Activated naive CD8-positive, alpha-beta T cell treated with anti-CD3 and anti-CD28 coated beads for 36 hours (primary cell): ENCODE results near the gene MKRN3. TPM values are rescaled to one million over a fixed set of nuclear protein-coding genes. Genes with fewer than 3 reads are reported as not detected.
A peak's percentile ranks its signal among the peaks of the same experiment; 100 is the strongest.

ENCODE experiments used
- DNase-seq: peaks from one replicate; pipeline ENCODE4 v3.0.0; 2021
- H3K27ac Mint-ChIP-seq: one replicate; pipeline ENCODE4 v1.8.0; 2022; ENCODE audit warnings: mild to moderate bottlenecking, moderate library complexity, mixed read lengths
- H3K27me3 Mint-ChIP-seq: one replicate; pipeline ENCODE4 v1.8.0; 2022; ENCODE audit warnings: mild to moderate bottlenecking, mixed read lengths
- H3K36me3 Mint-ChIP-seq: one replicate; pipeline ENCODE4 v1.8.0; 2021; ENCODE audit warnings: mild to moderate bottlenecking, mixed read lengths
- H3K4me1 Mint-ChIP-seq: one replicate; pipeline ENCODE4 v1.8.0; 2021; ENCODE audit warnings: mixed read lengths
- H3K4me3 Mint-ChIP-seq: one replicate; pipeline ENCODE4 v1.8.0; 2022; ENCODE audit warnings: mild to moderate bottlenecking, moderate library complexity, mixed read lengths
- H3K9me3 Mint-ChIP-seq: one replicate; pipeline ENCODE4 v1.8.0; 2022; ENCODE audit warnings: mixed read lengths
- total RNA-seq, 2 experiments: library from RNA; stranded (reverse); gene quantifications; one replicate each; pipeline ENCODE4 v1.2.3, GENCODE V29; 2021

Gene MKRN3
- total RNA-seq: 1 to 10 TPM; 1.0 to 1.4 TPM

DNA sequence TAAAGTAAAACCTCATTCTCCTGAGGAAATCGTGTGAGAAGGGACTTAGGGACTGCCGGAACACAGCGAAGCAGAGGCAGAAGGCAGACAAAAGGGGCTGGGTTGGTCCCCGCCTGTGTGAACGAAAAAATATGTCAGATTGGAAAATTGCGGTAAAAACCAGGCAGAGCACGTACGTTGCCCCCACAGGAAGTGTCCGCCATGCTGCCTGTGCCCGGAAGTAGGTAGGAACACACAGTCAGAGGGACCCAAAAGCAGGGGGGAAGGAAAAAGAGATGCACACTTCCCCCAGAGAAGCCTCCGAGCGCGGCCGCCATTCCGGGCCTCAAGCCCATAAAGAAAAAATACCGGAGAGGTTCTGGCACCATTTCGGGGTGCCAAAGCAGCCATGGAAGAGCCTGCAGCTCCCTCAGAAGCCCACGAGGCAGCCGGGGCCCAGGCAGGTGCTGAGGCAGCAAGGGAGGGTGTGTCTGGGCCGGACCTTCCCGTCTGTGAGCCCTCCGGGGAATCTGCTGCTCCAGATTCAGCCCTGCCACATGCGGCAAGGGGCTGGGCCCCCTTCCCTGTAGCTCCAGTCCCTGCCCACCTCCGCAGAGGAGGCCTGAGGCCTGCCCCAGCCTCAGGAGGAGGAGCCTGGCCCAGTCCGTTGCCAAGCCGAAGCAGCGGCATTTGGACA, at the start of gene MKRN3:
Gene MKRN3 (plus strand): TSS at position 280 of the 676 bp plus-strand sequence. CDS start 109 bp downstream, at position 389.
- Mint-ChIP-seq H3K9me3 (peaks cover 2% of the 10 kb centered on the region), H3K4me1 (no peaks in the 10 kb centered on the region), H3K27ac (peak within 1 kb of the TSS; percentile 79), H3K36me3 (no peaks in the 10 kb centered on the region), H3K27me3 (peaks cover 3% of the 10 kb centered on the region), H3K4me3 (peak within 1 kb of the TSS; percentile 75)
- peak; percentile 21 for DNase-seq

DNA sequence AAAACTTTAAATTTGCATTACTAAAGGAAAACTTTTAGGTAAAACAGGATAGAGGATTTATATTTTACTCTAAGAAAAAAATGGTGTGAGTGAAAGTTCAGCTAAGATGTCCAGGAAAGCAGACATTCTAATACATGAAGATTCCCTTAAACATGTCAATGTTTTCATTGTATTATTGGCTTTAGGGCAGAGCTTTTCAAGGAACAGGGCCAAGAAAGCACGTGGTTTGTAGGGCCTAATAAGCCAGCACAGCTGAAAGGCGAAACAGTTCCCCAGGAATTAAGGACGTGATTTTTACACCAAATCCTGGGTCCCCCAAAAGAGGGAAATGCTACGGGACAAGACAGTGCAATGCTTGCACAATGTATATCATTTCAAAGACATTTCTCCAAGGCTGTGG, 48.6 kb upstream of the MKRN3 start:
- Mint-ChIP-seq H3K4me1 (no peaks in the 10 kb centered on the region), H3K27me3 (no peaks in the 10 kb centered on the region), H3K9me3 (no peaks in the 10 kb centered on the region), H3K36me3 (no peaks in the 10 kb centered on the region), H3K4me3 (no peak overlapping the region), H3K27ac (no peak overlapping the region)
- DNase-seq: no peak

DNA sequence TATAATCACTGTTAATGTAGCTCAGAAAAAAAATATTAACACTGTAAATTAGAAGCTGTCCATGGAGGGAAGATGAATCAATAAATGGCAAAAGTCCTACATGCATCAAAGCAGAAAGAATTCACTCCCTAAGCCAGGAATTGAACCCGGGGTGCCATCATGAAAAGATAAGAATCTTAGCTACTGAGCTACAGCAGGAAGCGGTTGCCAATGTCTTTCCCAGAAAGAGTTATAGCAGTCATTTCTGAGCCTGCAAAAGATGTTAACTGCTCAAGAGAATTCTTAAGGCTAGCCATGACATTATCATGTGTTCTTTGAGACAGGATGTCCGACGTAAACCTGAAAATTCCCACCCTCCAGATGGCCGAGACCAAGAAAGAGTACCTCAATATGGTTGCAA, 47.4 kb upstream of the MKRN3 start:
- Mint-ChIP-seq H3K4me1 (no peaks in the 10 kb centered on the region), H3K27me3 (no peaks in the 10 kb centered on the region), H3K9me3 (no peaks in the 10 kb centered on the region), H3K36me3 (no peaks in the 10 kb centered on the region), H3K4me3 (no peak overlapping the region), H3K27ac (no peak overlapping the region)
- DNase-seq: no peak

DNA sequence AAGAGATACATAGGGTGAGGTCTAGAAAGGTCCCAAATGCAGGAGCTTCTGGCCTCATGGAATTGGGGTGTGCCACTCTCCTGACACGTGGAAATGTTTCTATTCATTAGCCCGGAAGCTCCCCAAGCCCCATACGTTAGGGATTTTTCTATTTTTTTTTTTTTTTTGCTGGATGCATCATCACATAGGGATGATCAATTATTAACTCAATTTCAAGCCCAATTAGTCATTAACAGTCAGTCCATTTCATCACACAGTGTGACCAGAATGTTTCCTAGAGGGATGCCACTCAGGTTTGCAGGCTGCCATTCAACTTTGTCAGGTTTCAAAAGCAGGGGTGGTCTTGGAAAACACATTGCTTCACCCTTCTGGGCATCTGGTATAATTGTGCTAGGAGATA, 40.7 kb upstream of the MKRN3 start:
- Mint-ChIP-seq H3K9me3 (no peaks in the 10 kb centered on the region), H3K27me3 (no peaks in the 10 kb centered on the region)

DNA sequence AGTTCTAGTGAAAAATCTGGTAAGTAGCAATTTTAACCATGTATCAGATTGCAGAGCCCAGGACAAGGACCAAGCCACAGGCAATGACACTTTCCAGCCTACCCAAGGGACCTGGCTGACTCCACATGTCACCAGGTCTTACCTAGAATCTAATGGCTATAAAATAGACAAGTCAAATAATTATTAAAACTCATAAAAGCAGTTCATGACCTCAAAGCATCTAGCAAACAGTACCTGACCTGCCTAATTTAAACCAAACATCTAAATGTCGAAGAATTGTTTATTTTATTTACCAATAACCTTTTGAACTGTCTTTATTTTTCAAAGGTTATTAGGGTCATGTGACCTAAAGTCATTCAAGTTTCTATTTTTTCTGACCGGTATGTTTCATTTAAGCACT, 35.6 kb upstream of the MKRN3 start:
- Mint-ChIP-seq H3K27ac (no peak overlapping the region), H3K27me3 (no peaks in the 10 kb centered on the region), H3K36me3 (no peaks in the 10 kb centered on the region), H3K4me3 (no peak overlapping the region), H3K9me3 (no peaks in the 10 kb centered on the region), H3K4me1 (no peaks in the 10 kb centered on the region)
- no peak for DNase-seq

More for the DNA sequence above, 40.7 kb upstream of the MKRN3 start:
- Mint-ChIP-seq H3K4me1 (no peaks in the 10 kb centered on the region), H3K36me3 (no peaks in the 10 kb centered on the region), H3K4me3 (no peak overlapping the region), H3K27ac (no peak overlapping the region)
- DNase-seq: no peak

DNA sequence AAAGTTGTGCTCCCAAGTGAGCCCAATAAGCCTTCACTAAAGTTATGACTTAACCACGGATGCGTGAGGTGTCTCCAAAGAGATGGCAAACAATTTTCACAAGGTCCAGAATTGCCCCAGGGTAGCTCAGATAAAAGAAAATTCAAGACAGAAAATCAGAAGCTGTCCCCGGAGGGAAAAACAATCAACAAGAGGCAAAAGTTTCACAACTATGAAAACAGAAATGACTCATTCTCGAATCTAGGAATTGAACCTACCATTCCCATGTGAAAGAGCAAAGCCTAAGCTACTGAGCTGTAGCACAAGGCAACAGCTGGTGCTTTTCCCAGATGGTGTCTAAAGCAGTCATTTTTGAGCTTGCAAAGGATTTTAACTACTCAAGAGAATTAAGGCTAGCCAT, 33.5 kb upstream of the MKRN3 start:
- no peak overlapping the region for H3K27ac Mint-ChIP-seq
- H3K36me3 Mint-ChIP-seq: no peaks in the 10 kb centered on the region
- H3K9me3 Mint-ChIP-seq: no peaks in the 10 kb centered on the region
- H3K27me3 Mint-ChIP-seq: peaks cover 4% of the 10 kb centered on the region
- no peak for DNase-seq
- H3K4me3 Mint-ChIP-seq: no peak overlapping the region
- H3K4me1 Mint-ChIP-seq: no peaks in the 10 kb centered on the region

DNA sequence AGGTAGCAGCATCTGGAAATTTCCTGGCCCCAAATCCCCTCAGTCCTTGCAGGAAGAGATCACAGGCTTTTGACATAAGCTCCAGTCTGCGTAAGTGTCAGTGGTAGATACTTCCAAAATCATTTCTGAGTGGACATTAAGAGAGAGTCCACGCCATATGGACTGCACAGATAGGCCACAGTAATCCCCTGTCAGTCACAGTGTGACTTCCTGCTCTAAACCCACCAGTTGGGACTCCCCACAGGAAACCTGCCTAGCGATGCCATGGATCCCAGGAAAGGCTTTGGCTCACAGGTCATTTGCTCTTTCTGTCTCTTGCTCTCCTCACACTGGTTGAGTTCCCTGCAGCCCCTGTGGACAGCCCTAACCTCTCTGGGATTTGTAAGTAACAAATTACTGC, 28.8 kb upstream of the MKRN3 start:
- Mint-ChIP-seq H3K4me3 (no peak overlapping the region), H3K27me3 (peaks cover 4% of the 10 kb centered on the region)
- DNase-seq: no peak

DNA sequence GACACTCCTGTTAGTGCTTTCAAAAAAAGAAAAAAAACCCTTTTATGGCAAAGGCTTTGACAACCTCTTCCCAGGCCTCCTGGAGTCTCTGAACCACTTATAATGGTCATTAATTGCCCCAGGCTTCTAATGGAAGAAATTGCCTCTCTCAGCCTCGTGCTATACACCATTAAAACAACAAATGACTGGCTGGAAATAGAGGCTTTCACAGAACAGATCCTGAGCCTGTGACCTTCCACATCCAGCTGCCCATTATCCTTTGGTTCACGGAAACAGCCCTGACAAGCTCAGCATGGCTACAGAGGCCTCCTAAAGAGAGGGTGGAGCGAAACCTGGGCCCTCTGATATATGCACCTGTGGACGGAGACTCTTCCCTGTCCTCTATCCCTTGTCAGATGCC, 26.8 kb upstream of the MKRN3 start:
- no peaks in the 10 kb centered on the region for H3K4me1 Mint-ChIP-seq
- H3K27ac Mint-ChIP-seq: no peak overlapping the region
- no peak overlapping the region for H3K4me3 Mint-ChIP-seq
- H3K9me3 Mint-ChIP-seq: no peaks in the 10 kb centered on the region
- DNase-seq: no peak
- peaks cover 4% of the 10 kb centered on the region for H3K27me3 Mint-ChIP-seq
- no peaks in the 10 kb centered on the region for H3K36me3 Mint-ChIP-seq

More for the DNA sequence above, 28.8 kb upstream of the MKRN3 start:
- Mint-ChIP-seq H3K4me1 (no peaks in the 10 kb centered on the region), H3K27ac (no peak overlapping the region), H3K36me3 (no peaks in the 10 kb centered on the region), H3K9me3 (no peaks in the 10 kb centered on the region)

DNA sequence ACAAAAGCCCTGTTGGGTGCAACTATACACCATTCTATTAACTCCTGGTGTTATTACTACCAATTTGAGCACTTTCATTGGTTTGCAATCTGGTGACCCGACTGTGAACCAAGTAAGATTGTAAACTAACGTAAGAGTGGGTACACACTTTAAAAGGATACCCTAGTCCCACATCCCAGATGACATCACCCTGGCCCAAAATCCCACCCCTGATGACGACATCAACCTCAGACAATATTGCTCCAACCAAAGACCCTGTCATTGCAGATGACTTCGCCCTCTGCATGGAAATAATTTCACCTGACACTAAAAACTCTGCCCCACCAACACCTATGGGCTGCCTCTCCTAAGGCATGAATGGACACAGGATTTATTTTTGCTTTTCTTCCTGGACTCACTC, 25.6 kb upstream of the MKRN3 start:
- Mint-ChIP-seq H3K27ac (no peak overlapping the region), H3K9me3 (no peaks in the 10 kb centered on the region), H3K4me1 (no peaks in the 10 kb centered on the region), H3K36me3 (no peaks in the 10 kb centered on the region), H3K27me3 (peaks cover 4% of the 10 kb centered on the region), H3K4me3 (no peak overlapping the region)
- no peak for DNase-seq

DNA sequence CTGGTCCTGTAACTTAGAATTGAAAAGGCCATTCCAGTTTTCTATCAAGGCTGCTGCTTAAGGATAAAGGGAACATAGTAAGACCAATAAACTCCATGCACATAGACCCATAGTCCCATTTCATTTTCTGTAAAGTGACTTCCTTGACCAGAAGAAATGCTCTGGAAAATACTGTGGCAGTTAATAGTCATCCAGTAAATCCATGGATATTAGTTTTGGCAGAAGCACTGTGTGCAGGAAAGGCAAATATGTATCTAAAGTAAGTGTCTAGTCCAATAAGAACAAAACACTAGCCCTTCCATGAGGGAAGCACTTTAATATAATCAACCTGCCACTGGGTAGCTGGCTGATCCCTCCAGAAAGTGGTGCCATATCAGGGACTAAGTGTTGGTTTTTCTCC, 19.3 kb upstream of the MKRN3 start:
- Mint-ChIP-seq H3K27me3 (no peaks in the 10 kb centered on the region), H3K36me3 (no peaks in the 10 kb centered on the region), H3K27ac (no peak overlapping the region), H3K4me3 (no peak overlapping the region), H3K4me1 (no peaks in the 10 kb centered on the region), H3K9me3 (no peaks in the 10 kb centered on the region)
- no peak for DNase-seq

DNA sequence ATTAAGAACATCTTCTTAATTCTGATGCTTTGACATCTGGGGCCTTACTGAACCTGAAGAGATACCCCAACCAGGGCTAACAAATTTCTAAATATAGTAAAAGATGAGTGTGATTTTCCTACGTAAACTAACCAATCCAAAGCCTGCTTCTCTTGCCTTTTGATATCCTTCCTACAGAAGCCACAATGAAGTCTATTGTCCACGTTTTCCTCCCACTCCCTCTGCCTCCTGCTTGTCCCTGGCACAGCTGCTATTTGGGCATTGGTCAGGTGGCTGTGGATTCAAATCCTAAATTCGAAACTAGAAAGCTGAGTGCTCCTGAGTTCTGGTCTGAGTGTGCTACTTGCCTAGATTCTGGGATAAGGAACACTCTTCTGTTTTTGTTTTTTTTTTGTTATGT, 17.4 kb upstream of the MKRN3 start:
- no peak for DNase-seq
- H3K9me3 Mint-ChIP-seq: no peaks in the 10 kb centered on the region
- H3K4me3 Mint-ChIP-seq: no peak overlapping the region
- no peak overlapping the region for H3K27ac Mint-ChIP-seq
- no peaks in the 10 kb centered on the region for H3K27me3 Mint-ChIP-seq
- no peaks in the 10 kb centered on the region for H3K4me1 Mint-ChIP-seq
- no peaks in the 10 kb centered on the region for H3K36me3 Mint-ChIP-seq

DNA sequence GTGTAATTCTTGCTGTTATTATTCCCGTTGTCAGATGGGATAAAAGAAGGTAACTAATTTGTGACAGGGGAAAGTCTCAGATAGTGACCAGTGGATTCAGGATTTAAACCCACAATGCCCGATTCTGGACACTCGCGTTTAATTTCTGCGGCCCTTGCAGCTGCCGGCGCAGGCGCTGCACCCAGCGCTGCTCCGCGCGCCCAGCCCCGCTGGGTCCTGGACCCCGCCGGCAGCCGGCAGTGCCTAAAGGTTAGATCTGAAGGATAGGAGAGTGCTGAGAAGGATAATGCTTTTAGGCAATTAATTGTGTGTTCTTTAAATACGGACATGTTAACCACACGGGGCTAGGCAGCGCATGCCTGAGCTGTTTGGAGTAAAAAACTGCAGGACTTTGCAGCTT, 3.6 kb upstream of the MKRN3 start:
- H3K27me3 Mint-ChIP-seq: peaks cover 3% of the 10 kb centered on the region
- H3K27ac Mint-ChIP-seq: no peak overlapping the region
- H3K9me3 Mint-ChIP-seq: peaks cover 2% of the 10 kb centered on the region
- H3K36me3 Mint-ChIP-seq: no peaks in the 10 kb centered on the region
- H3K4me1 Mint-ChIP-seq: no peaks in the 10 kb centered on the region
- DNase-seq: no peak
- no peak overlapping the region for H3K4me3 Mint-ChIP-seq

DNA sequence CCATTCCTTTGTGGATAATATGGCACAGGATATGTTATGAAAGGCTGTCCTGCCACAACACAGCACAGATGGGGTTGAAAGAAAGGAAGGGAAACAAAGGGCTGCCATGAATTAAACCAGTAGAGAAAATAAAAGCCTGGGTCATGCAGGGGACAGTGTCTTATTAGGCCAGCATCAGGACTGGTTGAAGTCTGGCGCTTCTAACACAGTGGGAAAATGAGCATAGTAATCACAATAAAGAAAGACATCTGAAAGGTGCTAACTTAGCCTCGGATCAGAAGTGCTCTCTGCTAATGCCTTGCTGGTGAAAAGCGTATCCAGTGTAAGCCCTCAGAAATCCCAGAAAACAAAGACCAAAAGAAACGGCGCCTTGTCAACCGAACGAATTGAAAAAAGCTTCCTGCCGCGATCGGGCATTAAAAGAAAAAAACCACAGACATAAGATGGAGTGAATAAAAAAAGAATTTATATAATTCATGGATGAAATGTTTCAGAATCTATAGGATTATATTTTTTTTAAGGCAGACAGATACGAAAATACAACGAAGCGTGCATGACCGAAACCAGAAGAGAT, 566 bp upstream of the MKRN3 start:
- Mint-ChIP-seq H3K27me3 (peaks cover 3% of the 10 kb centered on the region), H3K9me3 (peaks cover 2% of the 10 kb centered on the region), H3K36me3 (no peaks in the 10 kb centered on the region), H3K4me1 (no peaks in the 10 kb centered on the region), H3K4me3 (peak overlapping the region; percentile 35), H3K27ac (no peak overlapping the region)
- DNase-seq: no peak

DNA sequence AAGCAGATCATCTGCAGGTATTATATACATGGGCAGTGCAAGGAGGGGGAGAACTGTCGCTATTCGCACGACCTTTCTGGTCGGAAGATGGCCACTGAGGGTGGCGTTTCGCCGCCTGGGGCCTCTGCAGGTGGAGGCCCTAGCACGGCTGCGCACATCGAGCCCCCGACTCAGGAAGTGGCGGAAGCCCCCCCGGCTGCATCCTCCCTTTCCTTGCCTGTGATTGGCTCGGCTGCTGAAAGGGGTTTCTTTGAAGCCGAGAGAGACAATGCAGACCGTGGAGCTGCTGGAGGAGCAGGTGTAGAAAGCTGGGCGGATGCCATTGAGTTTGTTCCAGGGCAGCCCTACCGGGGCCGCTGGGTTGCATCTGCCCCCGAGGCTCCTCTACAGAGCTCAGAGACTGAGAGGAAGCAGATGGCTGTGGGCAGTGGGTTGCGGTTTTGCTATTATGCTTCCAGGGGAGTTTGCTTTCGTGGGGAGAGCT, 639 bp downstream of the MKRN3 start:
- peak overlapping the region; percentile 79 for H3K27ac Mint-ChIP-seq

DNA sequence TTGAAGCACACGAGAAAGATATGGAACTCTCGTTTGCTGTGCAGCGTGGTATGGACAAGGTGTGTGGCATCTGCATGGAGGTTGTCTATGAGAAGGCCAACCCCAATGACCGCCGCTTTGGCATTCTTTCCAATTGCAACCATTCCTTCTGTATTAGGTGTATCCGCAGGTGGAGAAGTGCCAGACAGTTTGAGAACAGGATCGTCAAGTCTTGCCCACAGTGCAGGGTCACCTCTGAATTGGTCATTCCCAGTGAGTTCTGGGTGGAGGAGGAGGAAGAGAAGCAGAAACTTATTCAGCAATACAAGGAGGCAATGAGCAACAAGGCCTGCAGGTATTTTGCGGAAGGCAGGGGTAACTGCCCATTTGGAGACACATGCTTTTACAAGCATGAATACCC, 1.2 kb downstream of the MKRN3 start:
- peak overlapping the region; percentile 75 for H3K4me3 Mint-ChIP-seq
- no peak for DNase-seq
- H3K4me1 Mint-ChIP-seq: no peaks in the 10 kb centered on the region
- H3K9me3 Mint-ChIP-seq: peaks cover 2% of the 10 kb centered on the region
- no peaks in the 10 kb centered on the region for H3K27me3 Mint-ChIP-seq
- no peak overlapping the region for H3K27ac Mint-ChIP-seq
- no peaks in the 10 kb centered on the region for H3K36me3 Mint-ChIP-seq

More for the DNA sequence above, 639 bp downstream of the MKRN3 start:
- peak overlapping the region; percentile 75 for H3K4me3 Mint-ChIP-seq
- no peaks in the 10 kb centered on the region for H3K27me3 Mint-ChIP-seq
- H3K4me1 Mint-ChIP-seq: no peaks in the 10 kb centered on the region
- no peaks in the 10 kb centered on the region for H3K36me3 Mint-ChIP-seq
- DNase-seq: peak; percentile 3
- peaks cover 2% of the 10 kb centered on the region for H3K9me3 Mint-ChIP-seq

DNA sequence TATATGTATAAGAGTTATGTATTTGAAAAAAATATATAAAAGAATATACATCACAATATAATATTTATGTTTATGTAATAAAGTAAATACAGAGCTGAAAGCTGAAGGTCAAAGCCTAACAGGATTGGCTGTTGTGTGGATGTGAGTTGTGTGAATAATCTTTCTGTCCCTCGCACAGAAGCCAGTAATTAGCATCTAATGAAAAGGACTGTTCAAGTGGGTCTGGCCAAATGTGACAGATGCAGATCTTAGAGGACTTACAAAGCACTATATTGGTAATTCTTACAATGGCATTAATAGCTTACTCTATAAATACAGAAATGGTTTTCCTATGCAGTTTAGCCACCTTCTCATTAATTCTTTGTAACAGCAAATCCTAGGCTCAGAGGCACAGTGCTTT, 2.4 kb downstream of the MKRN3 start:
- DNase-seq: no peak
- Mint-ChIP-seq H3K36me3 (no peaks in the 10 kb centered on the region), H3K27ac (no peak overlapping the region), H3K27me3 (no peaks in the 10 kb centered on the region), H3K9me3 (peaks cover 2% of the 10 kb centered on the region), H3K4me1 (no peaks in the 10 kb centered on the region), H3K4me3 (no peak overlapping the region)
